T-helper 1 cell treated with Interleukin-12 subunit alpha and Interleukin-12 subunit beta and Interleukin-4 antibody, amounts not matched to agents 30 μg/mL and 1 μg/mL, for 36 hours (primary cell): ENCODE results near the gene PYROXD2.
"Not testable (repeated sequence)": the region's sequence is repeated elsewhere in the genome, so short reads cannot be mapped to it uniquely, and the experiment has no call there.

Source experiments
- H3K27ac Mint-ChIP-seq: one replicate; pipeline ENCODE4 v1.8.0; 2021; ENCODE audit warnings: mild to moderate bottlenecking, mixed read lengths
- H3K27me3 Mint-ChIP-seq: one replicate; pipeline ENCODE4 v1.8.0; 2021; ENCODE audit warnings: low read depth, mixed read lengths
- H3K36me3 Mint-ChIP-seq: one replicate; pipeline ENCODE4 v1.8.0; 2021; ENCODE audit warnings: low read depth, mixed read lengths
- H3K4me1 Mint-ChIP-seq: one replicate; pipeline ENCODE4 v1.8.0; 2021; ENCODE audit warnings: low read depth, mixed read lengths
- H3K4me3 Mint-ChIP-seq: one replicate; pipeline ENCODE4 v1.8.0; 2021; ENCODE audit warnings: mild to moderate bottlenecking, moderate library complexity, mixed read lengths
- H3K9me3 Mint-ChIP-seq: one replicate; pipeline ENCODE4 v1.8.0; 2021; ENCODE audit warnings: mixed read lengths

Gene PYROXD2

DNA sequence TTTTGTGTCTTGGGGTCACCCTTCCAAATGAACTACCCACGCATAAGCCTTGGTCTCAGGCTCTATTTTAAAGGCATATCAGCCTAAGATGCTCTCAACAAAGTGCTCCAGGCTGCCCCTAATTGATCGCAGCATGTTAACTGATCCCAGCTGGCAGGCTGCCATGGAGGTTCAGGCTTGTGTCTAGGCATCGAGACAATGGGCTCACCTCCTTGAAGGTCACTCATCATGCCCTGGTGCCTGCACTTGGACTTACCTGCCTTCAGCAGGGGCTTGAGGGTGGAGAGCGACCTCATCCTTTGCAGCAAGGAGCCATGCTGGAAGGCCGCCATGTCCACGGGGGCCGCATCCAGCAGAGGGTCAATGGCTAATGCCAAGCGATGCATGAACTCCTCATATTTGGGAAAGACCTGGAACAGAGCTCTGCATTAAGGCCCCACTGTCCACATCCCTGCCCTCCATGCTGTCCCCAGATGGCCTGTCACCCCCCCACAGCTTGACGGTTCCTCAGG lies 17.8 kb downstream of the PYROXD2 start:
- Mint-ChIP-seq H3K4me1 (peaks cover 3% of the 10 kb centered on the region), H3K27ac (no peak overlapping the region), H3K9me3 (no peaks in the 10 kb centered on the region), H3K36me3 (no peaks in the 10 kb centered on the region), H3K27me3 (no peaks in the 10 kb centered on the region), H3K4me3 (no peak overlapping the region)

DNA sequence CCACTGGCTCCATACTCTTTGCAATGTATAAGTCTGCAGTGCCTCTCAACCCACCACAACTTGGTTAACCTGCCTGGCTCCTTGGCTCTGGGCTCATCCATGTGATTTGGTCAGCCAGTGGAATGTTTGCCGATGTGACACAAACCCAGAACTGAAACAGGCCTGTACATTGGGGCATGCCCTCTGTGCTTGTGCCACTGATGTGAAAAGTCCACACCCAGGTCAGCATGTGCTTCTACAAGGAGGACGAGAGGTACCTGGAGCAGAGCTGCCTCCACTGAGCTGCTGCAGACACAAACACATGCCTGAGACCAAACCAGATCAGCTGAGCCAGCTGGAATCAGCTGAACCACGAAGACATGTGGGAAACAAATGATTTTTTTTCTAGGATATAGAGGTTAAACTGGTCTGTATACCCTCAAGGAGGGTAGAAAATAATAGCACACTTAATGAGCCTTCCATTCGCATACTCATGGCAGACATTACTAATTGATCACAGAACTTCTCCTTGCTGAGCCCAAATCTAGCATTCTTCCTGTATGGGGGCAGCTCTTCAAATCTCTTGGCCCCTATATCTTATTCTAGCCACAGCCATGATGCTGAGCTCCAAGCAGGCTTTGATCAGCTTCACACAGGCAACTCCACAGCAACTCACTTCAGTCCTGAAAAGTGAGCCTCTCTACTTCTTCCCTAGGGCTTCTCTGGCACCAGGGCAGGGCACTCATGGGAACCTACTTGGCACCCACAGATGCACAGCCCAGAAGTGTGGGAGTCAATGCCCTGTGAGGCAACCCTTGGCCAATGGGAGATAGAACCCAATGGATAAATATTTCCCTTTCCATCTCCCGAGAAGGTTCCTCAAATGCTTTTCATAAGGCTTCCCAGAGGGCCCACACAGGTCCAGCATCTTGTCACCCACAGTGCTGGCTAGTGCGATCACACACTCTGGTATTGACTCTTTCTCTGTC lies 18.6 kb downstream of the PYROXD2 start:
- Mint-ChIP-seq H3K4me1 (peaks cover 7% of the 10 kb centered on the region), H3K4me3 (no peak overlapping the region), H3K27me3 (no peaks in the 10 kb centered on the region), H3K36me3 (no peaks in the 10 kb centered on the region), H3K27ac (no peak overlapping the region), H3K9me3 (no peaks in the 10 kb centered on the region)

DNA sequence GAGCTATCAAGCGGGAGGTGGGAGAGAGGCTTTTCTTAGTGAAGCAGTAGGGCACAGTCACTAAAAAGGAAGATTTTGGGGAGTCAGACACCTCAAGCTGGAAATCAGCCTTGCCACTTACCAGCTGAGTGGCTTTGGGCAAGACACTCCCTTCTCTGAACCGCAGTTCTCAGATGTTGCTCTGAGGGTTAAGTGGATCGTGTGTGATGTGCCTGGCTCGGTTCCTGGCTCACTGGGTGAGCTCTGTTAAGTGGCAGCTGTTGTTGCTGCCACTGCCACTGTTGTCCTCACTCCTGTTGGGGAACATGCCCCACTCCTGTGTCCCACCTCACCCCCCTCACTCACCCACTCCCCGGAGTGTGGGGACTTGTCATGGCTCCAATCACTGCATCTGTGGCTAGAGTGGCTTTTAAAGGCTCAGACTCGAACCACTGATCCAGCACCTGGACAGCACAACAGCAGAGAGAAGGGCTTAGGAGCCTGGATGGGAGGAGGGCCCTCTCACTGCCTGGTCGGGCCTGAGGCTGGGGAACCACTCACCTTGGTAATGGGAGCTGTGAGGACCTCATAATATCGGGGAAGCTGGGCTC lies 20.0 kb downstream of the PYROXD2 start:
- H3K36me3 Mint-ChIP-seq: no peaks in the 10 kb centered on the region

DNA sequence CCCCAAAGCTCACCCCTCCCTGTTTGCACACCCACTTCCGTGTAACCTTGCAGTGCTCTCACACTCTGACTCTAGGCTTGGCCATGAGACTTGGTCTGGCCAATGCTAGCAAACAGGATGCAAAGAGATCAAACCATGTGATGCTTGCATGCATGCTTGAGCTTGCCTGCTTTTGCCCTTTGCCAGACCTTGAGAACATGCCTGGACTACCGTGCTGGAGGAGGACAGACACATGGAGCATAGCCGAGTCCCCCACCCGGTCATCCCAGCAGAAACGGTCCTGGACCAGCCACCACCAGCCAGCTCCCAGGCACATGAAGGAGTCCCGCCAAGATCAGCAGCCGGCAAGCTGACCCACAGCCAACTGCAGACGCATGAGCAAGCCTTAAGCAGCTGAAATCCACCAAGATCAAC lies 23.4 kb downstream of the PYROXD2 start:
- Mint-ChIP-seq H3K4me3 (peak overlapping the region; percentile 56), H3K4me1 (peaks cover 11% of the 10 kb centered on the region), H3K9me3 (no peaks in the 10 kb centered on the region), H3K27me3 (no peaks in the 10 kb centered on the region), H3K36me3 (no peaks in the 10 kb centered on the region), H3K27ac (peak overlapping the region; percentile 49)

More for the DNA sequence above, 20.0 kb downstream of the PYROXD2 start:
- Mint-ChIP-seq H3K4me3 (no peak overlapping the region), H3K9me3 (no peaks in the 10 kb centered on the region), H3K4me1 (peaks cover 11% of the 10 kb centered on the region), H3K27ac (no peak overlapping the region), H3K27me3 (no peaks in the 10 kb centered on the region)

DNA sequence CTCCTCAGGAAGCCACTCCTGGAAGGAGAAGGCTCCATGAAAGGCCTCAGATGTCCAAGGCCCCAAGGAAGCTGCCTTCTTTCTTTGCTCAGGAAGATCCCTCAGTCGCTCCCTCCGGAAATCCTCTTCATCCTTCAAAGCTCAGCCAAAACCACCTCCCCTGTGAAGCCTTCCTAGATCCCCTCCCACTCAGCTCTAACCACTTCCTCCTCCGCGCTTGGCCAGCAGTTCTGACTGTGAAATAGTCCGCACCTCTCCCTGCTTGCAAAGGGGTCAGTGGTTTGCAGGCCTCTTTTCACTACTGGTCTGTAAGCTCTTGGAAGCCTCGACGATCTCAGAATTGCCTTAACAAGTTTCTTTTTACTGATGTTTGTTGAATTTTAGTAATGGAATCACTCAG lies 23.9 kb downstream of the PYROXD2 start:
- no peaks in the 10 kb centered on the region for H3K36me3 Mint-ChIP-seq
- H3K4me3 Mint-ChIP-seq: peak overlapping the region; percentile 56
- peak overlapping the region; percentile 49 for H3K27ac Mint-ChIP-seq
- H3K4me1 Mint-ChIP-seq: peaks cover 11% of the 10 kb centered on the region
- H3K27me3 Mint-ChIP-seq: no peaks in the 10 kb centered on the region
- no peaks in the 10 kb centered on the region for H3K9me3 Mint-ChIP-seq

DNA sequence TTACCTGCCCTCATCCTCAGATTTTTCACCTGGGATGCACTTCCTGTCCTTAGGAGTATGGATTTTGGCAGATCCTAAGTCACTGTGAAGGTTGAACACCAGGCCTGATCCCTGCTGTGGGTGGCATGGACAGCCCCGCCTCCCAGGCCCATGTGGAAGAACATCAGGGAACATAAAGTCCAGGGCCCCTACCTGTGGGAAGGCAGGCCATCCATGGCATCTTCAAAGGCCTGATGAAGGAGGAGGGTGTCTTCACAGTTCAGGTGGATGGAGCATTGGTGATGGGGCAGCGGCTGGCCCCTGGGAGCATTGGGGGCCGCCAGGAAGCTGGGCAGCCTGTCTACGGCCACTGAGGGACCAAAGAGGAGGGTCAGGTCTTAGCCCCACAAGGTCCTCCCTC lies 24.6 kb downstream of the PYROXD2 start:
- H3K27me3 Mint-ChIP-seq: no peaks in the 10 kb centered on the region
- peaks cover 11% of the 10 kb centered on the region for H3K4me1 Mint-ChIP-seq
- no peak overlapping the region for H3K4me3 Mint-ChIP-seq
- no peaks in the 10 kb centered on the region for H3K36me3 Mint-ChIP-seq
- H3K9me3 Mint-ChIP-seq: no peaks in the 10 kb centered on the region
- no peak overlapping the region for H3K27ac Mint-ChIP-seq

DNA sequence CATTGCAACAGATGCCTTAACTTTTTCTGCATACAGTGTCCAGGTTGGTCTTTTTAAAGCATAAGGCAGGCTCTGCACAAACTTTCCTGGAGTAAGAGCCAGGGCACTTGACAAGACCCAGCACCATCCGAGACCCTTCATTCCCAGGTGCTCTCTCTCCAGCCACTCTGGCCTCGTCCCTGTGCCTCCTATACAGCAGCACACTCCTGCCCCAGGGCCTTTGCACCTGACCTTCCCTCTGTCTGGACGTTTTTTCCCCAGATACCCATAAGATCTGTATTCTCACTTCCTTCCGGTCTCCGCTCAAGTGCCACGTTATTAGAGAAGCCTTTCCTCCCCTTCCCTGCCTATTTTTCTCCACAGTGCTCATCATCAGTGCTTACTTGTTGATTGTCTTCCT lies 25.6 kb downstream of the PYROXD2 start:
- H3K4me3 Mint-ChIP-seq: no peak overlapping the region
- H3K4me1 Mint-ChIP-seq: peaks cover 11% of the 10 kb centered on the region
- no peaks in the 10 kb centered on the region for H3K9me3 Mint-ChIP-seq
- H3K36me3 Mint-ChIP-seq: no peaks in the 10 kb centered on the region
- no peaks in the 10 kb centered on the region for H3K27me3 Mint-ChIP-seq
- no peak overlapping the region for H3K27ac Mint-ChIP-seq

DNA sequence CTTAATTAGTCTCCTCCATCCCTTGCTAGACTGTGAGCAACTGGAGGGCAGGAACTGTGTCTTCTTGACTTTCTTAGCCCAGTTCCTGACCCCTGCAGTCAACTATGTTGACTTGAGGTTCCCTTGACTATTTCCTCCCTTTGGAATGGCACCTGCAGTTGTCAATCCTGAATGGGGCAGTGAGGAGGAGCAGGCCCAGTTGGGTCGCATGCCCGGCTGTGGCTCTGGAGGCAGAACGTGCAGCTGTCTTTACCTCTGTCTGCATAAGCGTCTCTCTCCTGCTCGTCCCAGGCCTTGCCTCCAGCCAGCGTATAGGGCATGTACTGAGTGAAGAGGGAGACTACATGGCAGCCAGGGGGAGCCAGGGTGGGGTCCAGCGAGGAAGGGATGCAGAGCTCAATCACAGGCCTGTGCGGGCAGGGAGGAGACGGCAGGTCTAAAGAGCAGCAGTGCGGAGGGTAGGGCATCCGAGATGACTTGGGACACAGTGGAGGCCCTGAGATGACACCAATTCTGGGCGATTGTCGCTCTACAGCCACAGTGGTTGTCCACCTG lies 26.8 kb downstream of the PYROXD2 start:
- Mint-ChIP-seq H3K9me3 (no peaks in the 10 kb centered on the region), H3K4me3 (no peak overlapping the region), H3K27me3 (no peaks in the 10 kb centered on the region), H3K4me1 (peaks cover 11% of the 10 kb centered on the region), H3K36me3 (no peaks in the 10 kb centered on the region), H3K27ac (no peak overlapping the region)

DNA sequence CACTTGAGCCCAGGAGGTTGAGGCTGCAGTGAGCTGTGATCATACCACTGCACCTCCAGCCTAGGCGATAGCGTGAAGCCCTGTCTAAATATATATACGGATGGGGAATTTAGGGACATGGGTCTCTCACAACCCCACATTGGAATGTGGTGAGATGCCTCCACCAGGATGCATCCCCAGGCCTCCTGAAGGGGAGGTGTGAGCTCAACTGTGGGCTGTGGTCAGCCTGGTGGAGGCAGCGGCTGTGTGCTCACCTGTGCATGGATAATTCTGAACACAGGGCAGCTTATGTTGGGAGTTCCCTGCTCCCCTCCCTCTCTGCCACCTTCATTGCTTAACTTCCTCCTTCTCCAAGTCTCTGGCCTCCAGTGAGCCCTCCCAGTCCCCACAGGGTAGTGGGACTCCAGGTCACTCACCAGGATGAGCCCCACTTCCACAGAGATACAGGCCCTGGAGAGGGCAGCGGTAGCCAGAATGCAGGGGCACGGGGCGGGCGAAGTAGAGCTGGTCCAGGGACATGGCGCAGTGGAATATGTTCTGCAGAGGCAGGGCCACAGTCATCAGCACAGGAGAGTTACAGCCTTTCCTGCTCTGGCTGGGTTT lies 30.4 kb downstream of the PYROXD2 start:
- no peaks in the 10 kb centered on the region for H3K9me3 Mint-ChIP-seq
- no peaks in the 10 kb centered on the region for H3K4me1 Mint-ChIP-seq
- no peaks in the 10 kb centered on the region for H3K36me3 Mint-ChIP-seq
- no peak overlapping the region for H3K4me3 Mint-ChIP-seq
- no peaks in the 10 kb centered on the region for H3K27me3 Mint-ChIP-seq
- H3K27ac Mint-ChIP-seq: no peak overlapping the region

DNA sequence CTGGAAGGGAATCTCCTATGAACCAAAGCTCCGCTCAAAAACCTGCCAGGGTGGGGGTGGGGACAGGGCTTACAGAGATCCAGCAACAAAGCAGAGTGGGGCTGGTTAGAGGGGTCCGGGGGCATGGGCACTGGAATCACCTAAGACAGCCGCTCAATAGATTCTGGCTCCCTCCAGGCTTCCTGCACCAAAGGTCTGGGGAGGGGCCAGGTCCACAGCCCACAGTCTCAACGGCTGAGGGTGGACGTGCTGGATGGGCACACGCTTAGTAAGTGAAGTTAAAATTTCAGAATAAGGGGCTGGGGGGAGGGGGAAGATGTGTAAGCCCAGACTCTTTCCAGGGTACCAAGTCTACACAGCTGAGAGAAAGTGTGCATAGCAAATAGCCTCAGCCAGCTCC lies 31.1 kb downstream of the PYROXD2 start:
- H3K9me3 Mint-ChIP-seq: no peaks in the 10 kb centered on the region
- no peaks in the 10 kb centered on the region for H3K4me1 Mint-ChIP-seq
- H3K27ac Mint-ChIP-seq: no peak overlapping the region

DNA sequence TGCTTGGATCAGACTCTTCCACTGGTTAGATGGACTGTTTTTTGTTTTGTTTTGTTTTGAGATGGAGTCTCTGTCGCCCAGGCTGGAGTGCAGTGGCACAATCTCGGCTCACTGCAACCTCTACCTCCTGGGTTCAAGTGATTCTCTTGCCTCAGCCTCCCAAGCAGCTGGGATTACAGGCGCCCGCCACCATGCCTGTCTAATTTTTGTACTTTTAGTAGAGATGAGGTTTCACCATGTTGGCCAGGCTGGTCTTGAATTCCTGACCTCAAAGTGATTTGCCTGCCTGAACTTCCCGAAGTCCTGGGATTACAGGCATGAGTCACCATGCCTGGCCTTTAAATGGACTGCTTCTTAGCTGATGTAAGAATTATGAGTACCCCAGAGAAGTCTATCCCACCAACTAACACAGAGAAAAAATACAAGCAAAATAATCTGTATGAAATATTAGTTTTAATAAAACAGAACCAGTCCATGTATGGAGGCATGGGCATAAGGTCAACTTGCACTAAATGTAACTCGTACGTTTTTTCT lies 31.8 kb downstream of the PYROXD2 start:
- H3K4me3 Mint-ChIP-seq, H3K27ac Mint-ChIP-seq, H3K9me3 Mint-ChIP-seq, H3K27me3 Mint-ChIP-seq, H3K4me1 Mint-ChIP-seq, H3K36me3 Mint-ChIP-seq: not testable (repeated sequence)

More for the DNA sequence above, 31.1 kb downstream of the PYROXD2 start:
- H3K27me3 Mint-ChIP-seq: no peaks in the 10 kb centered on the region
- H3K36me3 Mint-ChIP-seq: no peaks in the 10 kb centered on the region
- H3K4me3 Mint-ChIP-seq: no peak overlapping the region

DNA sequence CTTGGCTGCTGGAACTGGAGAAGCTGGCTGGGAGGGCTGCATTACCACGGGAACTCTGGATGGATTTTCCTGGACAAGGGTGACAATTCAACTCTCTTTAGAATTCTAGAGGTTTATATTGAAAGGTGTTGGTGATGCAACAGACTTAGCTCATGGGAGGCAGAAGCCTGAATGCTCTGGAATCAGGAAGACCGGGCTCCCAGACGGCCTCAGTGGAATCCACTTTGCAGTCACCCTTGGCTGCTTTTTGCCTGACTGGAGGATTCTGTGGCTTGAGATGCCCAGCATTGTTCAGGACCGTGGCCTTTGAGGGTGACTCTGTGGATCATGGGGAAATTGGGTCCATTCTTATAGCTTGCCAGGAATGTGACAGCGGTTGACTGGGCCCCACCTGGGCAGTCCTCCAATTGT lies 32.3 kb downstream of the PYROXD2 start:
- H3K4me3 Mint-ChIP-seq: no peak overlapping the region
- H3K4me1 Mint-ChIP-seq: no peaks in the 10 kb centered on the region
- H3K27ac Mint-ChIP-seq: no peak overlapping the region
- no peaks in the 10 kb centered on the region for H3K9me3 Mint-ChIP-seq
- no peaks in the 10 kb centered on the region for H3K36me3 Mint-ChIP-seq
- no peaks in the 10 kb centered on the region for H3K27me3 Mint-ChIP-seq

DNA sequence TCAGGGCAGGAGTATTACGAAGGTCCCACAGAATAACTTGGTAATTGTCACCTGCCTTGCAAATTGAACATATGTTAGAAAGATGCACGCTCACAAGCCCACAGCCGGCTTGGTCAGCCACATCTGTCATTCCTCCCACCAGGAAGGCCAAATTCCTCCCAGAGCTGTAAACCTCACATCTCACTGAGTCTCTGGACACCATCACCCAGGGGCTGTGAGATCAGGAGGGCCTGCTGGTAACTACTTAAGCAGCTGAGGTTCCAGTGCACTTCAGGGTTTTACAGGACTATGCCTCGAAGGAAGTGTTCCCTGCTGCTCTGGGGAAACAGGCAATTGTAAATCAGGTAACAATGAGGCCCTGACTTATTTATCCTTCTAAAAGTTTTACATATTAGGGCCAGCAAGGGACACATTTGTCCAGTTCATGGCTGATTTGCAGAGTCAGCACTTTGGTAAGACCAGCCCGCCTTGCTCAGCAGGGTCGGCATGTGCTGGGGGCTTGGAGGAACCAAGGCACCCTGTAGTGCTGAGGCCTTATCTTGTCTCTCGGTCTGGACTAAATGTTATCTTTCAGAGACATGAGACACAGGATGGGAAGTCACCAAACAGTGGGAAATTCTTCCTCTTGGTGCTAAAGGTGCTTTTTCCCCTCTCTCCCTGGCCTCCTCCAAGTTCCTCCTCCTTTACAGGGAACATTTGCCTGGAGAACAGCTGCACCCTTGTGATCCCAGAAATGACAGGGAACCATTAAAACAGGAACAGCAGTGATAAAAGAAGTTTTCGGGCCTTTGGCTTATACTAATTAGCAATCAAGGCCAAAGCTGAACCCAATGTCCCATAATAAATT lies 34.3 kb downstream of the PYROXD2 start:
- H3K27ac Mint-ChIP-seq: no peak overlapping the region
- H3K36me3 Mint-ChIP-seq: no peaks in the 10 kb centered on the region
- no peaks in the 10 kb centered on the region for H3K4me1 Mint-ChIP-seq
- H3K9me3 Mint-ChIP-seq: no peaks in the 10 kb centered on the region
- H3K27me3 Mint-ChIP-seq: no peaks in the 10 kb centered on the region
- H3K4me3 Mint-ChIP-seq: no peak overlapping the region

DNA sequence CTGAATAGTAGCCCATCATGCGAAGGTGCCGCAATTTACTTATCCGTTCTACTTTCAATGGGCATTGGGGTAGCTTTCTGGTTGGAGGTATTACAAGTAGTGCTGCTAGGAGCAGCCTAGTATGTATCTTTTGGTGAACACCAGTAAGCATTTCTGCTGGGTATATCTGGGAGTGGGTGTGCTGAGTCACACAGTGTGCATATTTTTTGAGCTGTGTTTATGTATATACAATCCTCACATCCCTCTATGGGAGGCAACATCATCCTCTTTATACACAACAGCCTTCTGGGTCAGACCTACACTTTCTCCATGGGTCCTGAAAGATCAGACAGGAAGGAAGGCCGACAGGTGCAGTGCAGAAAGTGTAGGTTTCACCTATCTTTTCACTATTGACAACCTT lies 36.3 kb downstream of the PYROXD2 start:
- Mint-ChIP-seq H3K4me1 (no peaks in the 10 kb centered on the region), H3K27ac (no peak overlapping the region), H3K4me3 (no peak overlapping the region), H3K9me3 (no peaks in the 10 kb centered on the region), H3K36me3 (no peaks in the 10 kb centered on the region), H3K27me3 (peaks cover 6% of the 10 kb centered on the region)
